Lower lobe of right lung (tissue), 2 donors: ENCODE measurements around the gene CHCHD6. TPM values are rescaled to one million over a fixed set of nuclear protein-coding genes. Genes with fewer than 3 reads are reported as not detected.

ENCODE experiments used
- ATAC-seq, 2 donors: fragments of 200-7000 bp; cut with Tn5 transposase; one replicate each; pipeline ENCODE4 v1.9.1; 2020 to 2022; ENCODE audit warnings: mild to moderate bottlenecking in 2 of 2, moderate library complexity in 2 of 2
- DNase-seq: peaks from one replicate; pipeline ENCODE4 v3.0.0-alpha.2; 2020
- H3K27ac ChIP-seq: fragments of 200-600 bp; one replicate; pipeline ENCODE4 v1.8.0; 2022
- H3K27me3 ChIP-seq: fragments of 200-600 bp; one replicate; pipeline ENCODE4 v1.8.0; 2022; ENCODE audit warnings: low read depth
- H3K36me3 ChIP-seq: fragments of 200-600 bp; one replicate; pipeline ENCODE4 v1.8.0; 2022; ENCODE audit warnings: mild to moderate bottlenecking
- H3K4me1 ChIP-seq: fragments of 200-600 bp; one replicate; pipeline ENCODE4 v1.8.0; 2022
- H3K4me3 ChIP-seq: fragments of 200-600 bp; one replicate; pipeline ENCODE4 v1.8.0; 2022; ENCODE audit warnings: mild to moderate bottlenecking
- H3K9me3 ChIP-seq: fragments of 200-600 bp; one replicate; pipeline ENCODE4 v1.8.0; 2022
- intact Hi-C: fragments of 100-400 bp; cut with DNase I; formaldehyde crosslinking; loops from one replicate; pipeline ENCODE4 v1.11.0; 2022
- total RNA-seq: library from RNA; stranded (reverse); fragmentation: NEBNext Ultra II Directional; extraction: Animal tissue kit (Norgen Biotek cat#: 25700); gene quantifications from one replicate; pipeline ENCODE4 v1.2.1, GENCODE V29; 2021
- TF ChIP-seq, protein P1 (sequence below): fragments of 200-600 bp; IDR thresholded peaks from one replicate; pipeline ENCODE4 v1.8.0; 2022; ENCODE audit warnings: antibody characterized with exemption, mild to moderate bottlenecking
- donor health status: DM: no; HTN: yes; CAD: no; lungs with severe emphysema.

CHCHD6 gene
- total RNA-seq, 1 donor from 2014 or later = 12.2 TPM

DNA sequence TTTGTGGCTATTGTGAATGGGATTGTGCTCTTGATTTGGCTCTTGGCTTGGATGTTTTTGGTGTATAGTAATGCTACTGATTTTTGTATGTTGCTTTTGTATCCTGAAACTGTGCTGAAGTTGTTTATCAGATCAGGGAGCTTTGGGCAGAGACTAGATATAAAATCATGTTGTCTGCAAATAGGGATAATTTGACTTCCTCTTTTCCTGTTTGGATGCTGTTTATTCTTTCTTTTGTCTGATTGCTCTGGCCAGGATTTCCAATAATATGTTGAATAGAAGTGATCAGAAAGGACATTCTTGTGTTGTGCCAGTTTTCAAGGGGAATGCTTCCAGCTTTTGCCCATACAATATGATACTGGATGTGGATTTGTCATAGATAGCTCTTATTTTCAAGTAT is 66.1 kb downstream of the CHCHD6 start:
- TF ChIP-seq, protein P1, sequence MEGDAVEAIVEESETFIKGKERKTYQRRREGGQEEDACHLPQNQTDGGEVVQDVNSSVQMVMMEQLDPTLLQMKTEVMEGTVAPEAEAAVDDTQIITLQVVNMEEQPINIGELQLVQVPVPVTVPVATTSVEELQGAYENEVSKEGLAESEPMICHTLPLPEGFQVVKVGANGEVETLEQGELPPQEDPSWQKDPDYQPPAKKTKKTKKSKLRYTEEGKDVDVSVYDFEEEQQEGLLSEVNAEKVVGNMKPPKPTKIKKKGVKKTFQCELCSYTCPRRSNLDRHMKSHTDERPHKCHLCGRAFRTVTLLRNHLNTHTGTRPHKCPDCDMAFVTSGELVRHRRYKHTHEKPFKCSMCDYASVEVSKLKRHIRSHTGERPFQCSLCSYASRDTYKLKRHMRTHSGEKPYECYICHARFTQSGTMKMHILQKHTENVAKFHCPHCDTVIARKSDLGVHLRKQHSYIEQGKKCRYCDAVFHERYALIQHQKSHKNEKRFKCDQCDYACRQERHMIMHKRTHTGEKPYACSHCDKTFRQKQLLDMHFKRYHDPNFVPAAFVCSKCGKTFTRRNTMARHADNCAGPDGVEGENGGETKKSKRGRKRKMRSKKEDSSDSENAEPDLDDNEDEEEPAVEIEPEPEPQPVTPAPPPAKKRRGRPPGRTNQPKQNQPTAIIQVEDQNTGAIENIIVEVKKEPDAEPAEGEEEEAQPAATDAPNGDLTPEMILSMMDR = no peak
- no peaks in the 10 kb centered on the region for H3K27me3 ChIP-seq
- H3K9me3 ChIP-seq = no peaks in the 10 kb centered on the region
- DNase-seq (no peak), ATAC-seq (no peak)
- H3K4me1 ChIP-seq = no peaks in the 10 kb centered on the region
- intact Hi-C loops = no loop called here
- no peak overlapping the region for H3K27ac ChIP-seq
- no peaks in the 10 kb centered on the region for H3K36me3 ChIP-seq
- no peak overlapping the region for H3K4me3 ChIP-seq

- H3K27me3 ChIP-seq = no peaks in the 10 kb centered on the region
- no peaks in the 10 kb centered on the region for H3K36me3 ChIP-seq
- H3K27ac ChIP-seq = no peak overlapping the region
Measured at GRCh38 chr3:126773167-126773566, 69.1 kb downstream of the CHCHD6 start.

GRCh38 chr3:126773783-126774182 is 69.7 kb downstream of the CHCHD6 start:
- Histone ChIP-seq H3K4me1 (no peaks in the 10 kb centered on the region), H3K36me3 (no peaks in the 10 kb centered on the region), H3K27me3 (no peaks in the 10 kb centered on the region), H3K4me3 (no peak overlapping the region), H3K9me3 (no peaks in the 10 kb centered on the region), H3K27ac (no peak overlapping the region)
- ATAC-seq (no peak), DNase-seq (no peak)
- TF ChIP-seq, protein P1 = no peak
- intact Hi-C loops = no loop called here

More at GRCh38 chr3:126773167-126773566, 69.1 kb downstream of the CHCHD6 start:
- DNase-seq (no peak), ATAC-seq (no peak)
- Histone ChIP-seq H3K9me3 (no peaks in the 10 kb centered on the region), H3K4me1 (no peaks in the 10 kb centered on the region), H3K4me3 (no peak overlapping the region)
- intact Hi-C loops = no loop called here
- TF ChIP-seq, protein P1 = no peak

- Histone ChIP-seq H3K27me3 (no peaks in the 10 kb centered on the region), H3K4me1 (peaks cover 5% of the 10 kb centered on the region), H3K36me3 (no peaks in the 10 kb centered on the region), H3K4me3 (no peak overlapping the region), H3K9me3 (no peaks in the 10 kb centered on the region), H3K27ac (no peak overlapping the region)
- ATAC-seq (no peak), DNase-seq (no peak)
- intact Hi-C loops = no loop called here
- TF ChIP-seq, protein P1 = no peak
Measured at GRCh38 chr3:126777366-126777765, 73.3 kb downstream of the CHCHD6 start.

- TF ChIP-seq, protein P1 = no peak
- H3K27ac ChIP-seq = no peak overlapping the region
- no peaks in the 10 kb centered on the region for H3K36me3 ChIP-seq
- DNase-seq = no peak
- no peaks in the 10 kb centered on the region for H3K9me3 ChIP-seq
- no peak for ATAC-seq
- H3K4me1 ChIP-seq = peaks cover 9% of the 10 kb centered on the region
- no peaks in the 10 kb centered on the region for H3K27me3 ChIP-seq
- intact Hi-C loops = no loop called here
- H3K4me3 ChIP-seq = no peak overlapping the region
Measured at GRCh38 chr3:126780666-126781065, 76.6 kb downstream of the CHCHD6 start.

- peaks cover 9% of the 10 kb centered on the region for H3K4me1 ChIP-seq
- no peak for DNase-seq
- ATAC-seq = no peak
- no peaks in the 10 kb centered on the region for H3K27me3 ChIP-seq
- TF ChIP-seq, protein P1 = no peak
- no peaks in the 10 kb centered on the region for H3K9me3 ChIP-seq
- no peak overlapping the region for H3K4me3 ChIP-seq
- H3K36me3 ChIP-seq = no peaks in the 10 kb centered on the region
- H3K27ac ChIP-seq = no peak overlapping the region
- intact Hi-C loops = no loop called here
Measured at GRCh38 chr3:126781406-126781805, 77.4 kb downstream of the CHCHD6 start.
